H1 (cell line): Measurements from ENCODE around the gene ATOH7.
"Not testable (repeated sequence)": the region's sequence is repeated elsewhere in the genome, so short reads cannot be mapped to it uniquely, and the experiment has no call there.

Experiments
- BACH1 ChIP-seq: IDR thresholded peaks from 2 replicates; pipeline ENCODE4 v1.6.1; 2012; ENCODE audit warnings: low read length, improper control_type of control experiment
- CBX8 ChIP-seq: fragments of 300-800, 300-1000 bp; sonication (generic); IDR thresholded peaks from 2 replicates; pipeline ENCODE4 v1.7.1; 2016; ENCODE audit warnings: low read depth, low read length, borderline replicate concordance
- CREB1 ChIP-seq: IDR thresholded peaks from 2 replicates; pipeline ENCODE4 v1.6.1; 2012; ENCODE audit warnings: inconsistent platforms
- CTCF ChIP-seq, 3 experiments: IDR thresholded peaks; 1 replicate in 2 of 3; 2 replicates in 1 of 3; pipeline versions ENCODE4 v1.5.1 to v1.6.1; 2011; ENCODE audit warnings: low read length in 3 of 3, mild to moderate bottlenecking in 3 of 3, inconsistent platforms in 2 of 3, low read depth in 1 of 3, moderate library complexity in 1 of 3; ENCODE audit not compliant: insufficient read depth in 1 of 3; ENCODE audit errors: control extremely low read depth in 1 of 3
- POLR2A ChIP-seq, 2 experiments: IDR thresholded peaks; 1 replicate in 1 of 2; 2 replicates in 1 of 2; pipeline ENCODE4 v1.6.1; 2011; ENCODE audit warnings: low read depth in 2 of 2, low read length in 2 of 2, mild to moderate bottlenecking in 2 of 2; ENCODE audit errors: control extremely low read depth in 1 of 2
- RAD21 ChIP-seq, 2 experiments: IDR thresholded peaks in 1 of 2; conservative IDR thresholded peaks in 1 of 2; 2 replicates each; pipeline ENCODE4 v1.6.1; 2011; ENCODE audit warnings: low read depth in 2 of 2, low read length in 2 of 2, improper control_type of control experiment in 1 of 2, inconsistent platforms in 1 of 2, mild to moderate bottlenecking in 1 of 2, moderate library complexity in 1 of 2
- TF ChIP-seq, protein P1 (sequence below): IDR thresholded peaks from 2 replicates; pipeline ENCODE4 v1.6.1; 2011; ENCODE audit warnings: low read depth, mild to moderate bottlenecking, low read length; ENCODE audit not compliant: insufficient read depth

DNA sequence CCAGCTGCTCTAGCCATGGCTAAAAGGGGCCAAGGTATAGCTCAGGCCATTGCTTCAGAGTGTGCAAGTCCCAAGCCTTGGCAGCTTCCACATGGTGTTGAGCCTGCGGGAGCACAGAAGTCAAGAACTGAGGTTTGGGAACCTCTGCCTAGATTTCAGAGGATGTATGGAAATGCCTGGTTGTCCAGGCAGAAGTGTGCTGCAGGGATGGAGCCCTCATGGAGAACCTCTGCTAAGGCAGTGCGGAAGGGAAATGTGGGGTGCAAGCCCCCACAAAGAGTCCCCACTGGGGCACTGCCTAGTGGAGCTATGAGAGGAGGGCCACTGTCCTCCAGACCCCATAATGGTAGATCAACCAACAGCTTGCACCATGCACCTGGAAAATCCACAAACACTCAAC is 45.9 kb upstream of the ATOH7 start:
- not testable (repeated sequence) for TF ChIP-seq CTCF (IDR thresholded peaks at IDR 0.05; ENCODE audit: control extremely low read depth in 1 of 3, insufficient read depth in 1 of 3, low read depth in 1 of 3, low read length in 3 of 3); RAD21 (IDR thresholded peaks at IDR 0.05 in 1 of 2, conservative IDR thresholded peaks at IDR 0.05 in 1 of 2; ENCODE audit: low read depth in 2 of 2, low read length in 2 of 2); CREB1; BACH1; POLR2A (IDR thresholded peaks at IDR 0.05; ENCODE audit: control extremely low read depth in 1 of 2, low read depth in 2 of 2, low read length in 2 of 2); CBX8
- TF ChIP-seq, protein P1, sequence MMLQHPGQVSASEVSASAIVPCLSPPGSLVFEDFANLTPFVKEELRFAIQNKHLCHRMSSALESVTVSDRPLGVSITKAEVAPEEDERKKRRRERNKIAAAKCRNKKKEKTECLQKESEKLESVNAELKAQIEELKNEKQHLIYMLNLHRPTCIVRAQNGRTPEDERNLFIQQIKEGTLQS, result not testable (repeated sequence)
